AG08396 (cell line): Measurements from ENCODE around the gene GTF2E1.

ENCODE experiments used
- DNase-seq: peaks from one replicate; pipeline ENCODE4 v3.0.0; 2012; ENCODE audit warnings: low spot score, mixed read lengths

Gene GTF2E1

DNA sequence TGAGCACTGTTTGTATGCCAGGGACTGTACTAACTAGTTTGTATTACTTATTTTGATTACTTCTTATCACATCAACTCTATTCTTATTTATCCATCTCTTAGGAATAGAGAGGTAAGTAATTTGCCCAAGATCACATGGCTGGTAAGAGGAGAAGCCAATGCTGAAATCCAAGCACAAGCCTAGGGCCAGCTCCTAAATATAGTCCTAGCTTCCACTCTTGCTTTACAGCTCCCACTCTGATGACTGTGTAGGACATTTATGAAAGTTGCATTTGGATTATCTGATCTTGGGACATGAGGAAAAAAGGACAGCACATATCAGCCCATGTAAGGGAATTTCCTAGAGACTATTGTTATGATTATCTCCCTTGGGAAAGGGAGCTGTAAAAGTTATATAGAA is 58.1 kb downstream of the GTF2E1 start:
- no peak for DNase-seq

DNA sequence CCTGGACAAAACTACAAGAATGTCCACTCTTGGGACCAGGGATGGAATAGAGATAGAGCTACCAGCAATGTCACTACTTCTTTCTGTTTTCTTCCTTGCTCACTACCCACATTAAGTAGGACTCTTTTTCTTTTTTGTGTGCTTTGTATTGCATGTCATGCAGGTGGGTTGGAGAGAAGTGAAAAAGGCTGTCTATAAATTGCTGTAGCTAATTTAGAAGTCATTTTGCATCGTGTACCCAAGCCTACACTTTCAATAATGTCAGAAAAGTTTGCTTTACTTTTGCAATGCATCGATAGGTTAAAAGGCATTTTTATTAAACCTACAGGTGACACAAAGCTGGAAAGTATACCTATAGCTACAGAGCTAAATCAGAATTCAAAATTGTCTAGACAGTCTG is 58.9 kb downstream of the GTF2E1 start:
- DNase-seq = no peak

DNA sequence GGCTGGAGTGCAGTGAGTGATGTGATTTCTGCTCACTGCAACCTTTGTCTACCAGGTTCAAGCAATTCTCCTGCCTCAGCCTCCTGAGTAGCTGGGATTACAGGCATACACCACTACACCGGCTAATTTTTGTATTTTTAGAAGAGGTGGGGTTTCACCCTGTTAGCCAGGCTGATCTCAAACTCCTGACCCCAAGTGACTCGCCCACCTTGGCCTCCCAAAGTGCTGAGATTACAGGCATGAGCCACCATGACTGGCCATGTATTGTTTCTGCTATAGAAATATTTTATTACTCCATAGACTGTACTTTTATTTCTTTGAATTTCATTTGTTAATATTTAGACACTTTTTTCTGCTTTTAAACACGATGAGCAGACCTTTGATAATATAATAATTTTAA is 60.4 kb downstream of the GTF2E1 start:
- DNase-seq = no peak

DNA sequence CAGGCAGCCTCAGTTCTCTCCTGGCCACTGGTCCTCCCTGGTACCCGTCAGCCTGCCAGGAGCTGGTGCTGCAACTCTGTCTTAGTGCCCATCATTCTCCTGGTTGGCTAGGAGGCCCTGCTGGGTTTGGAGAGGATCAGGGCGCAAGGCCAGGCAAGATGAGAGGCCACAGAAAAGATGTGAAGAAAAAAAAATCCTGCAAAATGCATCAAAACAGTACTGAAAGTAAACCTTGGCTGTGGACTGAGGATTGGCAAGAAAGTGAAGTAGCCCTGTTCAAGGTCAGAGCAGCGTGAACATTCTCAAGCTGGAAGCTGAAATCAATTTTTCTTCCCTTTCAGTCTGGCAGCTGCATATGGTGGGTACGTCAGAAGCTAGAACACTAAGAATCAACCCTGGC is 74.2 kb downstream of the GTF2E1 start:
- no peak for DNase-seq

DNA sequence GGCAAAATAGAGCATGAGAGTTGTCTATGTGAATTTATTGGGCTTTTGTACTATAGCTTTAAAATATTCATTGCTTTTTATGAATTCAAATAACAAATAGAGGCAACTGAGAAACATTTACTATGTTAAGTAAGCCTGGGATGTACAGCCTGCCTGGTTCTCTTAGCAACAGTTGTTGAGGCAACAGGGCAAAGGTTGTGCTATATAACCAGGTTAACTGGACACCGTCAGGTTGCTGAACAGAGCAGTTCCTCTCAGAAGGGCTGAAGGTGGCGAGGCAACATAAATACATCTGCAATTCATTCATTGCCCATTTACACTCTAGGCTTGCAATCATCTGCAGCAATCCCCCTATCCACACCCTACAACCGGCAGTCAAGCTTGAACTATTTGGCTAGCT is 78.2 kb downstream of the GTF2E1 start:
- no peak for DNase-seq

DNA sequence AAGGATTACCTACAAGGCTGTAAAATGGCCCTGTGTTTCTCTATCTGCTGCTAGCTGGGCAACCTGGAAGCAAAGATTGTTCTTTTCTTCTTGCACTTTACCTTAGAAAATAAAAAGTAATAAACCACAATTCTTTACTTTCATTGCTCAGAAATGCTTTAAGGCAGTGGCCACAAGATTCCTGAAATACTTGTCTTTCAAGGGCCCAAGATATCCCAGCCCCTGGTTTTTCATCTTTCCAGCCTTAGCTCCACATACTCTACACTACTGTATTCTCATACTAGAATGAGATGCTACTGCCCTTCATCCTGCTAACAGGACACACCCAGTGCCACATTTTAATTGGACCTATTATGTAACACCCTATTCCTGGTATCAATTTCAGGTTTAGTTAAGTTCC is 78.9 kb downstream of the GTF2E1 start:
- DNase-seq = no peak

DNA sequence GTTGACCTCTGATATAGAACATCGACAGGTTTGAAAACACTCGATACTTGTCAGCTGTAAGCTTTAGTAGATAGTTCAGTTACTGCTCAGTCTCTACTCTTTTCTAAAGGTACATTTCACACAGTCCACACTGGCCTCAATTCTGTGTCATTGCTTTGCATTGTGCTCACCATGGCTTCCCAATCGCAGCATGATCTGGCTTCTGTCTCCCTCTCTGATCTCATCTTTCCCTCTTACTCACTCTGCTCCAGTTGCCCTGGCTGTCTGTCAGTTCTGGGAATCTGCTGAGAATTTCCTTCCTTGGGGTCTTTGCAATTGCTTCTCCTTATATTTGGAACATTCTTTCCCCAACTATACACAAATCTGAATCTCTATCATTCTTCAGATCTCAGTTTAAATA is 80.6 kb downstream of the GTF2E1 start:
- DNase-seq = no peak

DNA sequence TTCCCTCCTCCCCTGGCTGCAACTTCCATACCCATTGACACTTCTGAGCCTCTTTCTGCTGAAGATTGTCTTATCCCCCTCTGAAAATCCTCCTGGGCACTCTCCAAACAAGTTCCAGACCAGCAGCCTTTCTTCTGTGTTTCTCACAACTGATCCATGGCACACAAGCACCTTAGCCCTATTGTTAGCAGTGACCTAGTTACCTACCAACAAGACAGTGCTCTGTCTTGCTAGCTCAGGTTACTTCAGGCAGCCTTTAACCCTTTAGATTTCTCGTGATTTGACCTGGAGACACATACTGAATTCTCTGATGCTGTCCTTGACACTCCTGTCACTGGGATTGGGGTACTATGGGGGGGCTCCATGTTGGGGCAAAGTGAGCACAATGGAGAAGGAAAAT is 82.1 kb downstream of the GTF2E1 start:
- DNase-seq = no peak

DNA sequence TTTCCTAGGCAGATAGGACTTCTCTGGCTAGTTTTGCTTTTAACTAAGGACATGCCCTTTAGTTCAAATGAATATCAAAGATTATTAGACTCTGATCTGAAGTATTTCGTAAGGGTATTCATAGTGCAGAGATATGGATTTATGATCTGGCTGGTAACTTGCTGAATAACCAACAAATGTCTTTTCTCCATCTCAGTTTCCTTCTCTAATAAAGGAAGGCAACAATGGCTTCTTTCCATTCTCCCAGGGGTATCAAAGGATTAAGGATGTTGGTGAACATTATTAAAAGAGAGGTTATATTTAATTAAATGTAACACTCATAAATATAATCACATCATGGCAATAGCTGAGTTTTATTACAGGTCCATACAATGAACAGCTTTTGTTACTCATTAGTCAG is 86.3 kb downstream of the GTF2E1 start:
- no peak for DNase-seq

DNA sequence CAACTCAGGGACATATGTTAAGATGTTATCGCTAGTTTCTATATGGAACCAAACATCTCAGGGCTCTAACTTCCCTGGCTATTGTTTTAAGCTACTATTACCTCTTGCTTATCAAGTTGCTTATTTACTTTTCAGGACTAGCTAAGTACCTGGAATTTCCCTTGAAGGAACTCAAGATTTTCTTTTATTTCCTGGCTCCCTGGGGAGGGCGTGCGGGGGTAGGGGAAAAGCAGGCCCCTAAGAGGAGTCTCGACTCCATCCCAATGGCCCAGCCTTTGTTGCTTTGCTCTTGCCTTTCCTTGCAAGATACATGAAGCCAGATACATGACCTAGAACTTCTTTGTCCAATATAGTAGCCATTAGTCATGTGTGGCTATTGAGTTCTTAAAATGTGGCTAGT is 88.5 kb downstream of the GTF2E1 start:
- no peak for DNase-seq
